Stimulated activated naive CD8-positive, alpha-beta T cell treated with anti-CD3 and anti-CD28 coated beads, Interleukin-15, Interleukin-2, amounts not matched to agents 100 U/mL and 50 U/mL, for 24 hours (primary cell): ENCODE measurements around the gene CLASP1.
"Not testable (repeated sequence)": the region's sequence is repeated elsewhere in the genome, so short reads cannot be mapped to it uniquely, and the experiment has no call there.

Experiments
- ATAC-seq: fragments of 150-1000 bp; cut with Tn5 transposase; one replicate; pipeline ENCODE4 v1.10.0; 2021
- DNase-seq: peaks from one replicate; pipeline ENCODE4 v3.0.0; 2021

The CLASP1 gene

DNA sequence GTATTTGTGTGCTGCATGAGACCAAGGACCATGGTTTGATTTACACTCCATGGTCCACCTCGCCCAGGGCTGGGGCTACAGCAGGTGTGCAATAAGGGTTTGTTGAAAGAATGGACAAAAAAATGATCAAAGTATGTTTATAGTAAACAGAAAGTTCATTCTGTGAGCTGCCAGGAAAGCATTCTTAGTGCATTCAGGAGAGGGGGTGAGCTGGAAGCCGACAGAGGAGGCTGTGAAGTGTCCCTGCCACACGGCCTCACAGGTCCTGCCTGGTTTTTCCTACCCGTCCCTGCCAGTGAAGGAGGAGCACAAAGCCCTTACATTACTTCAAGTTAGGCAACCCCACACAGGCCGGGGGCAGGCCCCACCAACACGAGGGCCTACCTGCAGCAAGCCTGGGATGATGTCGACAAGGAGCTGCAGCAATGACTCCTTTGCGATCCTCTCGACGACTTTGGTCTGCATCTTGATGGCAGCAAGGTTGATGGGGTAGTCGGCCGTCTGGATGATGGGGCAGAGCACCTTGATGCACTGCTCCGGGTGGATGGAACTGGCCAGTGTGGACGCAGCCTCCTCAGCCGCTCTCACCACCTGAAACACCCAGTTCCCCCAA is 301.0 kb downstream of the CLASP1 start:
- ATAC-seq: no peak
- no peak for DNase-seq

- no peak for DNase-seq
- no peak for ATAC-seq
Observed at GRCh38 chr2:121346859-121347258, 302.4 kb downstream of the CLASP1 start.

- ATAC-seq: no peak
- no peak for DNase-seq
Observed at GRCh38 chr2:121346407-121346806, 302.9 kb downstream of the CLASP1 start.

GRCh38 chr2:121345887-121346286 is 303.4 kb downstream of the CLASP1 start:
- no peak for DNase-seq
- no peak for ATAC-seq

DNA sequence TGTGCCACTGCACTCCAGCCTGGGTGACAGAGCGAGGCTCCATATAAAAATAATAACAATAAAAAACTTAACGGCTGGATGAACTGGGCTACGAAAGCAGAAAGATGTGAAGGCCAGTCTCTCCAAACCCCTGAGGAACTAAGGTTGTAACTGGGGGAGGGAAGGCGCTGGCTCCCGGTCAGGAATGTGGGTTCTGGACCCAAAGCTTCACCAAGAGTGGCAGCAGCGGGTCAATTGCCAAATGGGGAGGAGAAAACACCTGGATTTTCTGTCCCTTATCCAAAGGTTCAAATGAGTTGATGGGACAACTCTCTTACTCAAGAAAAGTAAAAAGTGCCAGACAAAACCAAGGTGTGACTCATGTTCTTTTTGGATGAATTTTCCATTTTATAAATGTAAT is 304.2 kb downstream of the CLASP1 start:
- ATAC-seq (no peak), DNase-seq (no peak)

DNA sequence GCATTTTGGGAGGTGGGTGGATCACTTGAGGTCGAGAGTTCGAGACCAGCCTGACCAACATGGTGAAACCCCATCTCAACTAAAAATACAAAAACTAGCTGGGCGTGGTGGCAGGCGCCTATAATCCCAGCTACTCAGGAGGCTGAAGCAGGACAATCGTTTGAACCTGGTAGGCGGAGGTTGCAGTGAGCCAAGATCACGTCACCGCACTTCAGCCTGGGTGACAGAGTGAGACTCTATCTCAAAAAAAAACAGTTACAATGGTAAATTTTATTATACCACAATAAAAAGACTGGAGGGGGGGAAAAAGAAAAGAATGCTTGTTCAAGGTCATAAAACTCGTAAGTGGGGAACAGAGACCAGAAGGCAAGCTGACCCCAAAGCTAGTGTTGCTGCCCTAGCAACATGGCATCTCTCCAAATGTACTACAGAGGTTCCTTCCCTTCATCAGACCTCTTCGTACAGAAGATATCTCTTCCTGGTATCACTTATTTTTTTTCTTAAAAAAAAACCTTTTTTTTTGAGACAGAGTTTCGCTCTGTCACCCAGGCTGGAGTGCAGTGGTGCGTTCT is 305.3 kb downstream of the CLASP1 start:
- not testable (repeated sequence) for ATAC-seq, DNase-seq

DNA sequence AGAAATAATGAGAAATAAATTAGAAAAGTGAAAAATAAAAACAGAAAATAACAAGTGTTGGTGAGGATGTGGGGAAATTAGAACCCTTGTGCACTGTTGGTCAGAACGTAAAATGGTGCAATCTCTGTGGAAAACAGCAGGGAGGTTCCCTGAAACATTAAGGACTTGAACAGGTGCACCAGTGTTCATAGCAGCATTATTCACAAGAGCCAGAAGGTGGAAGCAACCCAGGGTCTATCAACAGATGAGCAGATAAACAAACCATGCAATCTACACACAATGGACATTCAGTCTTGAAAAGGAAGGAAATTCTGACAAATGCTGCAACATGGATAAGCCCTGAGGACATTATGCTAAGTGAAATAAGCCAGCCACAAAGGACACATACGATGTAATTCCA is 306.1 kb downstream of the CLASP1 start:
- DNase-seq: no peak

GRCh38 chr2:121342751-121343150 is 306.5 kb downstream of the CLASP1 start:
- no peak for ATAC-seq
- no peak for DNase-seq

More for the DNA sequence above, 306.1 kb downstream of the CLASP1 start:
- ATAC-seq: no peak

- DNase-seq: no peak
- no peak for ATAC-seq
Observed at GRCh38 chr2:121340926-121341325, 308.3 kb downstream of the CLASP1 start.

GRCh38 chr2:121338281-121338680 is 311.0 kb downstream of the CLASP1 start:
- peak; percentile 4 for ATAC-seq
- DNase-seq: no peak

GRCh38 chr2:121336528-121337294 is 312.6 kb downstream of the CLASP1 start:
- ATAC-seq (no peak), DNase-seq (no peak)

GRCh38 chr2:121335294-121336290 is 313.7 kb downstream of the CLASP1 start:
- DNase-seq (no peak), ATAC-seq (no peak)

- DNase-seq (no peak), ATAC-seq (no peak)
Observed at GRCh38 chr2:121334581-121335293, 314.5 kb downstream of the CLASP1 start.

DNA sequence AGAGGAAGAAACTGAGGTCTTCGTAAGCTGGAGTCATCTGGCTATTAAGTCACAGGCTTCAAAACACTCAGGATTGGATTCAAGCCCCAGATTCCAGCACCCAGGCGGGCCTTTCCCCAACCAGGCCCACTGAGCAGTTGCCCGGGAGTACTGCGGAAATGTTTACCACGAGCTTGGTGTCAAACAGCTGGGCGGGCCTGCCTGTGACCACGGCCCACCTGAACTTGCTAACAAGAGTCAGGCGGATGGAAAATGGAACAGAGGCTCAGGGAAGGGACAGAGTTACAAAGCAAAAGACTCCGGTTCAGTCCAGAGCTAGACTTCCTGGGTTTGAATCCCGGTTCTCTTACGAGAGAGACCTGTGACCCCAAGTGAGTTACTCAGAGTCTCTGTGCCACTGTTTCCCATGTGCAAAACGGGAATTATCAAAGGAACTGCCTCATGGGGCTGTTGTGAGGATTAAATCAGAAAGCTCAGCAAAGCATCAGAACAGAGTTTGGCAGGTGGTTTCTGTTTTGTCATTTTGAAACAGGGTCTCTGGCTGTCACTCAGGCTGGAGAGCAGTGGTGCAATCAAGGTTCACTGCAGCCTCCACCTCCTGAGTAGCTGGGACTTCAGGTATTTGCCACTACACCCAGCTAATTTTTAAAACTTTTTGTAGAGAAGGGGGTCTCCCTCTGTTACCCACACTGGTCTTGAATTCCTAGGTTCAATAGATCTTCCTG is 315.3 kb downstream of the CLASP1 start:
- no peak for ATAC-seq
- DNase-seq: no peak

DNA sequence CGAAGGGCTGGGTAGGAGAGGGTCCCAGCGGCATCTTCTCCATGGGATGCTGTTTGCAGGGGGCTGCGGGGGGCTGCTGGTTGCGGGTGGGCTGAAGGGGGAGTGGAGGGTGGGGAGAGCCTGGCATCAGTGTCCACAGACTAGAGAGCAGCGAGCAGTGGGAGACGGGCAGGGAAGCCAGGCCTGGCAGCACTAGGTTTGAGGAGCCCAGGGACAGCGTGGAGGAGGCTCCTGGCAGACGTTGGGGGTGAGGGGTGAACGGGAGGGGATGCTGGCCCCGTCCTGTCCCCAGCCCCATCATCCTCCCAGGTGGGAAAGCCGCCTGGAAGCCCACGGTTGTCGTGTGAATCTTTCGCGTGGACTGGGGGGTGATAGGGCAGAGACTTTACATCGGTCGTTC is 316.0 kb downstream of the CLASP1 start:
- DNase-seq (no peak), ATAC-seq (no peak)

DNA sequence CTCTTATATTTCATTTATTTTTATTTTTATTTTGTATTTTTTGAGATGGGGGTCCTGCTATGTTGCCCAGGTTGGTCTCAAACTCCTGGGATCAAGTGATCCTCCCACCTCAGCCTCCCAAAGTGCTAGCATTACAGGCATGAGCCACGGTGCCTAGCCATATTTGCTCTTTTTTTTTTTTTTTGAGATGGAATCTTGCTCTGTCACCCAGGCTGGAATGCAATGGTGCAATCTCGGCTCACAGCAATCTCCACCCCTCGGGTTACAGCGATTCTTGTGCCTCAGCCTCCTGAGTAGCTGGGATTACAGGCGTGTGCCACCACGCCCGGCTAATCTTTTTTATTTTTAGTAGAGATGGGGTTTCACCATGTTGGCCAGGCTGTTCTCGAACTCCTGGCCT is 317.9 kb downstream of the CLASP1 start:
- ATAC-seq, DNase-seq: not testable (repeated sequence)

DNA sequence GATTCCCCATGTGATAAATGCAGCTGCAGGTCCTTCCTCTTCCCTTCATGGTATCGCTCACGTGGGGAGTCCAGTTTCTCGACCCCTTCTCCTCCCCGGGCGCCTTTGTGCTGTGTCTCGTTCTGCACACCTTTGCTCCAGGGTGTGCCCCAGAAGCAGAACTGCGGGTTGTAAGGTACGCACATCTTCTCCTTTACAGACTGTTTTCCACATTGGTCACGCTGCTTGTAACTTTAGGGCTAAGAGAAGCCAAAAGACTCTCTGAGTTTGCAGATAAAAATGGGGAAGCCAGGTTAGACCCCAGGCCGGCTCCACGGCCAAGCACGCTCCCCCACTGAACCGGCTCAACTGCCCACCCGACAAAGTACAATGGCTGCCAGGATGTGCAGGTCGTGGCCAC is 318.3 kb downstream of the CLASP1 start:
- DNase-seq (no peak), ATAC-seq (no peak)

DNA sequence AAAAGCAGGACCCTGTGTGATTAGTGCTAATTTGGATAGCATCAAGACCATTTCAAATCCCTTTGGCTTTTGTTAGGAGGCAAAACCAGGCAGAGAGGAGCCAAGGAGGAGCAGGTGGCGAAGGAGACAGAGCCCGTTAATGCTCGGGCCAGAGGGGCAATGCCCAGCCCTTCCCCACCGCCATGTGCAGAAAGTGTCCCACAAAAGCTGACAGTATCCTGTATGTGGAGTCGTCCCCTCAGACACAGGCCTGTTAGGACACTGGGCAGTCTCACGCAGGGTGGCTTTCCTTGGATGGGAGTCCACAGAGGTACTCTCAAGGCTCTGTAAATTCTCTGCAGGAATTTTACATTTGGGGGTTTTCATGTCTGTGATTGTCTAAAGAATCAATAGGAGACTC is 319.5 kb downstream of the CLASP1 start:
- no peak for ATAC-seq
- no peak for DNase-seq

DNA sequence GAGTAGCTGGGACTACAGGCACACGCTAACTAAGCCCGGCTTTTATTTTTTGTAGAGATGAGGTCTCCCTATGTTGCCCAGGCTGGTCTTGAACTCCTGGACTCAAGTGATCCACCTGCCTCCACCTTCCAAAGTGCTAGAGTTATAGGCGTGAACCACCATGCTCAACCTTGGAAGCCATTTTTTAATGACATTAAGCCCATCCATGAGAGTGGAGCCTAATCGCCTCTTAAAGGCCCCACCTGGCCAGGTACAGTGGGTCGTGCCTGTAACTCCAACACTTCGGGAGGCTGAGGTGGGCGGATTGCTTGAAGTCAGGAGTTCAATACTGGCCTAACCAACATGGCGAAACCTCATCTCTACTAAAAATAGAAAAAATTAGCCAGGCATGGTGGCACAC is 322.6 kb downstream of the CLASP1 start:
- ATAC-seq (no peak), DNase-seq (no peak)

DNA sequence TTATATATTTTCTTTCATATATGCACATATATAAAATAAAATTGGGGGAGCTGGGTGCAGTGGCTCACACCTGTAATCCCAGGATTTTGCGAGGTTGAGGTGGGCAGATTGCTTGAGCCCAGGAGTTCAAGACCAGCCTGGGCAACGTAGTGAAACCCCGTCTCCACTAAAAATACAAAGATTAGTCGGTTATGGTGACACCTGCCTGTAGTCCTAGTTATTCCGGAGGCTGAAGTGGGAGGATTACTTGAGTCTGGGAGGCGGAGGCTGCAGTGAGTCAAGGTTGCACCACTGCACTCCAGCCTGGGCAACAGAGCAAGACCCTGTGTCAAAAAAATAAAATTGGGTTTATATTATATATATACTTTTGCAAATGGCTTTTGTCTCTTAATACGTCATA is 324.7 kb downstream of the CLASP1 start:
- DNase-seq: no peak

DNA sequence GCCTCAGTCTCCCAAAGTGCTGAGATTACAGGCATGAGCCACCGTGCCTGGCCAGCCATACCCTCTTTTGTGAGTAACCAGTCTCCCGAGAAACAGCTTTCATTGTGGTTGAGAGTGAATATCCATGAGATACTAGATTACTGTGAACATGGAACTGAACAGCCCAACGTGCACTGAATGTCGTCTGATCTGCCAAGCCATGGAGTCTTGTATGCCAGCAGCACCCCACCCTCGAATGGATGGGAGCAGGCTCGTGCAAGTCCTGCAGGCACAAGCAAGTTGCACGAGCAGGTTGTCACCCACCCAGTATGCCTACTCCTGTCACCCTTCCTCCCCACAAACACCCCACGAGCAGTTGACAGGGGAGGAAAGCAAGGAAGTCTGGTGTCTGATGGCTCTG is 327.8 kb downstream of the CLASP1 start:
- DNase-seq: no peak
- no peak for ATAC-seq

More for the DNA sequence above, 324.7 kb downstream of the CLASP1 start:
- ATAC-seq: no peak
